K562 (cell line): ENCODE results near the gene GPHN.

Experiments
- CTCF ChIP-seq, 3 experiments: IDR thresholded peaks in 2 of 3; conservative IDR thresholded peaks in 1 of 3; 2 replicates each; pipeline ENCODE4 v1.5.1; 2011 to 2012; ENCODE audit warnings: low read length in 3 of 3, mild to moderate bottlenecking in 3 of 3, control low read depth in 2 of 3, improper control_type of control experiment in 1 of 3, inconsistent platforms in 1 of 3, low read depth in 1 of 3, mixed read lengths in 1 of 3, moderate library complexity in 1 of 3; ENCODE audit not compliant: insufficient read depth in 2 of 3
- EP300 ChIP-seq: IDR thresholded peaks from 2 replicates; pipeline ENCODE4 v1.6.1; 2012; ENCODE audit warnings: low read length, improper control_type of control experiment
- ESRRA ChIP-seq: fragments of 450-650 bp; IDR thresholded peaks from 2 replicates; pipeline ENCODE4 v1.6.1; 2014; ENCODE audit warnings: low read depth, mild to moderate bottlenecking, moderate library complexity, borderline replicate concordance
- GABPB1 ChIP-seq: sonication (generic); formaldehyde crosslinking; IDR thresholded peaks from 2 replicates; pipeline ENCODE4 v1.8.0; 2022; ENCODE audit warnings: mild to moderate bottlenecking, missing genetic modification reagents
- NR1H2 ChIP-seq: sonication (generic); formaldehyde crosslinking; IDR thresholded peaks from 2 replicates; pipeline ENCODE4 v1.4.0; 2020; ENCODE audit warnings: mild to moderate bottlenecking, missing genetic modification reagents
- SMARCC2 ChIP-seq: fragments of 450-650 bp; IDR thresholded peaks from 2 replicates; pipeline ENCODE4 v1.6.1; 2017; ENCODE audit warnings: antibody characterized with exemption, moderate library complexity, mild to moderate bottlenecking, low read depth
- SNAPC5 ChIP-seq: fragments of 250-450 bp; sonication (Bioruptor Pico); IDR thresholded peaks from 2 replicates; pipeline ENCODE4 v1.8.0; 2021; ENCODE audit warnings: moderate library complexity, mild to moderate bottlenecking, inconsistent platforms
- SP1 ChIP-seq: sonication (generic); formaldehyde crosslinking; IDR thresholded peaks from 2 replicates; pipeline ENCODE4 v1.8.1; 2022; ENCODE audit warnings: mild to moderate bottlenecking, missing genetic modification reagents
- ZNF175 ChIP-seq: fragments of 200-800 bp; sonication (Bioruptor generic); IDR thresholded peaks from 2 replicates; pipeline ENCODE4 v1.6.1; 2016; ENCODE audit warnings: low read depth, mild to moderate bottlenecking, missing genetic modification characterization, missing compliant biosample characterization

GRCh38 chr14:66482873-66483272 is 25.1 kb upstream of the GPHN start:
- no peak for TF ChIP-seq NR1H2 (CRISPR knock-in tag)
- no peak for TF ChIP-seq SMARCC2
- no peak for TF ChIP-seq ESRRA
- TF ChIP-seq SNAPC5 (CRISPR knock-in tag): no peak
- no peak for TF ChIP-seq SP1 (CRISPR knock-in tag)
- TF ChIP-seq GABPB1 (CRISPR knock-in tag): no peak
- TF ChIP-seq CTCF (IDR thresholded peaks at IDR 0.05 in 2 of 3, conservative IDR thresholded peaks at IDR 0.05 in 1 of 3; ENCODE audit: insufficient read depth in 2 of 3, low read depth in 1 of 3, low read length in 3 of 3): no peak
- TF ChIP-seq ZNF175 (CRISPR knock-in tag): no peak
- TF ChIP-seq EP300: no peak
